ENCODE data around the gene CCDC194. TPM values are rescaled to one million over a fixed set of nuclear protein-coding genes. Genes with fewer than 3 reads are reported as not detected.
A peak's percentile ranks its signal among the peaks of the same experiment; 100 is the strongest.

CCDC194 gene
- total and polyA plus RNA-seq, 2 of the 13 experiments (the other 11 are each of a cell fraction or from before 2014, with no cell fraction given) = 0.13 to 0.21 TPM

DNA sequence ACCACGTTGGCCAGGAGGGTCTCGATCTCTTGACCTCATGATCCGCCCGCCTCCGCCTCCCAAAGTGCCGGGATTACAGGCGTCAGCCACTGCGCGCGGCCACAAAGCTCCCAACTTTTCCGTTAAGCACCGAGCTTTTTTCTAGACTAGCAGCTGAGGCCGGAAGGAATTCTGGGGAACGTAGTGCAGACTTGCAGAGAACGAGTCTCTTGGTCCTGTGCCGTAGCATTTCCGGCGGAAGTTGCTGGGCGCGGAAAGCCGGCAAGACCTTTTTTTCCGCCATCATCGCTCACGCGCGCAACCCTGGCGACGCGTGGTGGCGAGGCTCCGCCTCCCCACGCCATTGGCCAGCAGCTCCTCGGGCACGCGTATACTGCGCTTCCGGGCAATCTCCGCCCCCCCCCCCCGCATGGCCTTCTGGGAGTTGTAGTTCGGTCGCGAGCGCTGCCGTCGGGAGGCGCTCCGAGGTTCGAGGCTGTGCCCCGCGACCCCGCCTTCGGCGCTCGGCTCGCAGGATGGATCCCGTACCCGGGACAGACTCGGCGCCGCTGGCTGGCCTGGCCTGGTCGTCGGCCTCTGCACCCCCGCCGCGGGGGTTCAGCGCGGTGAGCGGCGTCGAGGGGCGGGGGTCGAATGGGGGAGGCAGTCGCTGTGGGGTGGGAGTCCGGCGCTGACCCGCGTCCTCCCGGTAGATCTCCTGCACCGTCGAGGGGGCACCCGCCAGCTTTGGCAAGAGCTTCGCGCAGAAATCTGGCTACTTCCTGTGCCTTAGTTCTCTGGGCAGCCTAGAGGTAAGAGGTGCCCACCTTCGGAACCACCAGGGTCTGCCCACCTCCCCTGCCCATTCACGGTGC lies 25.9 kb upstream of the CCDC194 start, which contains the start of gene MVB12A (continued):
- TF ChIP-seq, protein P1, sequence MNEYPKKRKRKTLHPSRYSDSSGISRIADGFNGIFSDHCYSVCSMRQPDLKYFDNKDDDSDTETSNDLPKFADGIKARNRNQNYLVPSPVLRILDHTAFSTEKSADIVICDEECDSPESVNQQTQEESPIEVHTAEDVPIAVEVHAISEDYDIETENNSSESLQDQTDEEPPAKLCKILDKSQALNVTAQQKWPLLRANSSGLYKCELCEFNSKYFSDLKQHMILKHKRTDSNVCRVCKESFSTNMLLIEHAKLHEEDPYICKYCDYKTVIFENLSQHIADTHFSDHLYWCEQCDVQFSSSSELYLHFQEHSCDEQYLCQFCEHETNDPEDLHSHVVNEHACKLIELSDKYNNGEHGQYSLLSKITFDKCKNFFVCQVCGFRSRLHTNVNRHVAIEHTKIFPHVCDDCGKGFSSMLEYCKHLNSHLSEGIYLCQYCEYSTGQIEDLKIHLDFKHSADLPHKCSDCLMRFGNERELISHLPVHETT (CRISPR knock-in tag; conservative IDR thresholded peaks at IDR 0.05) = peak; percentile 89
- no peak for TF ChIP-seq RORA (CRISPR knock-in tag; IDR thresholded peaks at IDR 0.05)
- TF ChIP-seq PHF20 (CRISPR knock-in tag; IDR thresholded peaks at IDR 0.05) = peak; percentile 76
- peak; percentile 88; the same call in 1 of the 2 replicates for TF ChIP-seq PAX8 (CRISPR knock-in tag; IDR thresholded peaks at IDR 0.05; ENCODE audit: borderline replicate concordance)
- TF ChIP-seq, protein P2, sequence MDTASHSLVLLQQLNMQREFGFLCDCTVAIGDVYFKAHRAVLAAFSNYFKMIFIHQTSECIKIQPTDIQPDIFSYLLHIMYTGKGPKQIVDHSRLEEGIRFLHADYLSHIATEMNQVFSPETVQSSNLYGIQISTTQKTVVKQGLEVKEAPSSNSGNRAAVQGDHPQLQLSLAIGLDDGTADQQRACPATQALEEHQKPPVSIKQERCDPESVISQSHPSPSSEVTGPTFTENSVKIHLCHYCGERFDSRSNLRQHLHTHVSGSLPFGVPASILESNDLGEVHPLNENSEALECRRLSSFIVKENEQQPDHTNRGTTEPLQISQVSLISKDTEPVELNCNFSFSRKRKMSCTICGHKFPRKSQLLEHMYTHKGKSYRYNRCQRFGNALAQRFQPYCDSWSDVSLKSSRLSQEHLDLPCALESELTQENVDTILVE (CRISPR knock-in tag; IDR thresholded peaks at IDR 0.05) = peak; percentile 77; the same call in 1 of the 2 replicates
- peak; percentile 56; the same call in 1 of the 2 replicates for TF ChIP-seq ZFP1 (CRISPR knock-in tag; IDR thresholded peaks at IDR 0.05)
- TF ChIP-seq CEBPG (CRISPR knock-in tag; IDR thresholded peaks at IDR 0.05) = peak; percentile 62
- TF ChIP-seq TMF1 (CRISPR knock-in tag; IDR thresholded peaks at IDR 0.05; ENCODE audit: low read depth) = no peak
- TF ChIP-seq, protein P3, sequence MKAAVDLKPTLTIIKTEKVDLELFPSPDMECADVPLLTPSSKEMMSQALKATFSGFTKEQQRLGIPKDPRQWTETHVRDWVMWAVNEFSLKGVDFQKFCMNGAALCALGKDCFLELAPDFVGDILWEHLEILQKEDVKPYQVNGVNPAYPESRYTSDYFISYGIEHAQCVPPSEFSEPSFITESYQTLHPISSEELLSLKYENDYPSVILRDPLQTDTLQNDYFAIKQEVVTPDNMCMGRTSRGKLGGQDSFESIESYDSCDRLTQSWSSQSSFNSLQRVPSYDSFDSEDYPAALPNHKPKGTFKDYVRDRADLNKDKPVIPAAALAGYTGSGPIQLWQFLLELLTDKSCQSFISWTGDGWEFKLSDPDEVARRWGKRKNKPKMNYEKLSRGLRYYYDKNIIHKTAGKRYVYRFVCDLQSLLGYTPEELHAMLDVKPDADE (CRISPR knock-in tag; IDR thresholded peaks at IDR 0.05) = no peak
- TF ChIP-seq ELF1 (CRISPR knock-in tag; IDR thresholded peaks at IDR 0.05) = peak; percentile 96
- peak; percentile 44; the same call in 1 of the 2 replicates for TF ChIP-seq SRY (CRISPR knock-in tag; IDR thresholded peaks at IDR 0.05)
- TF ChIP-seq ZNF768 (CRISPR knock-in tag; IDR thresholded peaks at IDR 0.05) = peak; percentile 13; the same call in 1 of the 2 replicates
- TF ChIP-seq DR1 (CRISPR knock-in tag; IDR thresholded peaks at IDR 0.05) = no peak
- TF ChIP-seq ZFAT (CRISPR knock-in tag; conservative IDR thresholded peaks at IDR 0.05) = no peak
- TF ChIP-seq PLRG1 (conservative IDR thresholded peaks at IDR 0.05) = no peak
- TF ChIP-seq ZNF703 (CRISPR knock-in tag; IDR thresholded peaks at IDR 0.05; ENCODE audit: borderline replicate concordance) = no peak
- TF ChIP-seq, protein P4, sequence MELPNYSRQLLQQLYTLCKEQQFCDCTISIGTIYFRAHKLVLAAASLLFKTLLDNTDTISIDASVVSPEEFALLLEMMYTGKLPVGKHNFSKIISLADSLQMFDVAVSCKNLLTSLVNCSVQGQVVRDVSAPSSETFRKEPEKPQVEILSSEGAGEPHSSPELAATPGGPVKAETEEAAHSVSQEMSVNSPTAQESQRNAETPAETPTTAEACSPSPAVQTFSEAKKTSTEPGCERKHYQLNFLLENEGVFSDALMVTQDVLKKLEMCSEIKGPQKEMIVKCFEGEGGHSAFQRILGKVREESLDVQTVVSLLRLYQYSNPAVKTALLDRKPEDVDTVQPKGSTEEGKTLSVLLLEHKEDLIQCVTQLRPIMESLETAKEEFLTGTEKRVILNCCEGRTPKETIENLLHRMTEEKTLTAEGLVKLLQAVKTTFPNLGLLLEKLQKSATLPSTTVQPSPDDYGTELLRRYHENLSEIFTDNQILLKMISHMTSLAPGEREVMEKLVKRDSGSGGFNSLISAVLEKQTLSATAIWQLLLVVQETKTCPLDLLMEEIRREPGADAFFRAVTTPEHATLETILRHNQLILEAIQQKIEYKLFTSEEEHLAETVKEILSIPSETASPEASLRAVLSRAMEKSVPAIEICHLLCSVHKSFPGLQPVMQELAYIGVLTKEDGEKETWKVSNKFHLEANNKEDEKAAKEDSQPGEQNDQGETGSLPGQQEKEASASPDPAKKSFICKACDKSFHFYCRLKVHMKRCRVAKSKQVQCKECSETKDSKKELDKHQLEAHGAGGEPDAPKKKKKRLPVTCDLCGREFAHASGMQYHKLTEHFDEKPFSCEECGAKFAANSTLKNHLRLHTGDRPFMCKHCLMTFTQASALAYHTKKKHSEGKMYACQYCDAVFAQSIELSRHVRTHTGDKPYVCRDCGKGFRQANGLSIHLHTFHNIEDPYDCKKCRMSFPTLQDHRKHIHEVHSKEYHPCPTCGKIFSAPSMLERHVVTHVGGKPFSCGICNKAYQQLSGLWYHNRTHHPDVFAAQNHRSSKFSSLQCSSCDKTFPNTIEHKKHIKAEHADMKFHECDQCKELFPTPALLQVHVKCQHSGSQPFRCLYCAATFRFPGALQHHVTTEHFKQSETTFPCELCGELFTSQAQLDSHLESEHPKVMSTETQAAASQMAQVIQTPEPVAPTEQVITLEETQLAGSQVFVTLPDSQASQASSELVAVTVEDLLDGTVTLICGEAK (IDR thresholded peaks at IDR 0.05) = peak; percentile 92
- TF ChIP-seq, protein P4 (CRISPR knock-in tag; IDR thresholded peaks at IDR 0.05) = no peak; the same call in 1 of the 2 replicates
